Endodermal cell (in vitro differentiated cells): Measurements from ENCODE around the gene EHD4. TPM values are rescaled to one million over a fixed set of nuclear protein-coding genes. Genes with fewer than 3 reads are reported as not detected.
A peak's percentile ranks its signal among the peaks of the same experiment; 100 is the strongest.

ENCODE experiments used
- DNase-seq: peaks from one replicate; pipeline ENCODE4 v3.0.0-alpha.2; 2017
- H3K27ac ChIP-seq: 2 replicates; pipeline ENCODE4 v1.5.1; 2013; ENCODE audit warnings: mild to moderate bottlenecking, low read depth, low read length, moderate library complexity
- H3K27me3 ChIP-seq: 2 replicates; pipeline ENCODE4 v1.6.1; 2013; ENCODE audit warnings: mild to moderate bottlenecking, low read length, moderate library complexity; ENCODE audit not compliant: insufficient read depth, control insufficient read depth, poor library complexity, severe bottlenecking
- H3K36me3 ChIP-seq: 2 replicates; pipeline ENCODE4 v1.7.0; 2013; ENCODE audit warnings: mild to moderate bottlenecking, low read length, moderate library complexity; ENCODE audit not compliant: control insufficient read depth, insufficient read depth
- H3K4me1 ChIP-seq: one replicate; pipeline ENCODE4 v1.7.0; 2013; ENCODE audit warnings: low read length; ENCODE audit not compliant: control insufficient read depth, insufficient read depth
- H3K4me3 ChIP-seq: 2 replicates; pipeline ENCODE4 v1.5.1; 2013; ENCODE audit warnings: mild to moderate bottlenecking, low read length, moderate library complexity
- H3K9ac ChIP-seq: 2 replicates; pipeline ENCODE4 v1.6.1; 2013; ENCODE audit warnings: mild to moderate bottlenecking, low read length, moderate library complexity; ENCODE audit not compliant: poor library complexity, severe bottlenecking; ENCODE audit errors: extremely low read depth
- H3K9me3 ChIP-seq: 2 replicates; pipeline ENCODE4 v1.6.1; 2013; ENCODE audit warnings: mild to moderate bottlenecking, low read length, moderate library complexity; ENCODE audit not compliant: control insufficient read depth
- H3K27ac Mint-ChIP-seq: 2 replicates; pipeline ENCODE4 v1.8.0; 2020; ENCODE audit warnings: mixed read lengths
- H3K27me3 Mint-ChIP-seq: 2 replicates; pipeline ENCODE4 v1.8.0; 2021; ENCODE audit warnings: mild to moderate bottlenecking, mixed read lengths; ENCODE audit not compliant: insufficient read depth
- H3K36me3 Mint-ChIP-seq: 2 replicates; pipeline ENCODE4 v1.8.0; 2020; ENCODE audit warnings: low read depth, mixed read lengths
- H3K4me1 Mint-ChIP-seq: 2 replicates; pipeline ENCODE4 v1.8.0; 2020; ENCODE audit warnings: mixed read lengths
- H3K4me3 Mint-ChIP-seq: 2 replicates; pipeline ENCODE4 v1.8.0; 2020; ENCODE audit warnings: mild to moderate bottlenecking, moderate library complexity, mixed read lengths
- H3K9me3 Mint-ChIP-seq: 2 replicates; pipeline ENCODE4 v1.8.0; 2020; ENCODE audit warnings: mild to moderate bottlenecking, mixed read lengths
- WGBS, 2 experiments: methylation state at CpG; one replicate each; pipeline versions ENCODE4 v1.1.5 to v1.1.7; 2013; ENCODE audit warnings: missing lambda C conversion rate in 2 of 2, mixed read lengths in 1 of 2; ENCODE audit not compliant: insufficient coverage in 1 of 2, insufficient read length in 1 of 2; 5-methylcytosine and 5-hydroxymethylcytosine counted together
- total RNA-seq, 2 donors: library from RNA; stranded (reverse); fragmentation: NEBNext Ultra II Directional in 1 of 2; extraction: Animal tissue kit (Norgen Biotek cat#: 25700) in 1 of 2; gene quantifications; 2 replicates in 1 of 2; 3 replicates in 1 of 2; pipeline ENCODE4 v1.2.1, GENCODE V29; 2021
- TF ChIP-seq, protein P1 (sequence below): fragments of 200-600 bp; sonication (generic); conservative IDR thresholded peaks from 2 replicates; pipeline ENCODE4 v1.5.0; 2021; ENCODE audit warnings: antibody characterized with exemption, mild to moderate bottlenecking

Gene EHD4
- total RNA-seq, 2 donors from 2014 or later, result 16.9 to 17.3 TPM

DNA sequence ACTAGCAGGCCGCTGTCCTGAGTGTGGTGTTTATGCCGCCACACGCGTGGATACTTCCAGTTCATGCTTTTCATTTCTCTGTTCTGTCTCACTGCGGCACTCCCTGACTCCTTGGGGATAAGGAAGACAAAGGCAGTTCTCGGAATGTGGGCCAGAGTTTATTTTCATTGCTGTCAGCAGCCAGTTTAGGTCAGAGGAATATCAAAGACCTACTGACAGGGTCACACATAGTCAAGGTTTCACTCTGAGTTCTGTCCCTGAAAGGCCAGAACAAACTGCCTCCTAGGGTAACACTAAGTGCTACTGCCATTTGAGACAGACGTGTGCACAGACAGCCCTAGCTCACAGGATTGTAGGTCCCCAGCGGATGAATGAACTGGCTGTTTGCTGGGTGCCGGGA, 51.2 kb downstream of the EHD4 start:
- H3K27me3 ChIP-seq, result no peaks in the 10 kb centered on the region
- H3K9ac ChIP-seq, result no peak overlapping the region
- Mint-ChIP-seq H3K4me1 (peaks cover 26% of the 10 kb centered on the region), H3K4me3 (no peak overlapping the region), H3K36me3 (peaks cover 19% of the 10 kb centered on the region), H3K27me3 (no peaks in the 10 kb centered on the region), H3K27ac (no peak overlapping the region), H3K9me3 (no peaks in the 10 kb centered on the region)
- WGBS, 2 experiments, result 87 to 94% methylated on average over 9 of the region's 9 CpGs
- H3K4me1 ChIP-seq, result peaks cover 12% of the 10 kb centered on the region
- H3K36me3 ChIP-seq, result peaks cover 33% of the 10 kb centered on the region
- H3K9me3 ChIP-seq, result no peaks in the 10 kb centered on the region
- H3K27ac ChIP-seq, result no peak overlapping the region
- TF ChIP-seq, protein P1, sequence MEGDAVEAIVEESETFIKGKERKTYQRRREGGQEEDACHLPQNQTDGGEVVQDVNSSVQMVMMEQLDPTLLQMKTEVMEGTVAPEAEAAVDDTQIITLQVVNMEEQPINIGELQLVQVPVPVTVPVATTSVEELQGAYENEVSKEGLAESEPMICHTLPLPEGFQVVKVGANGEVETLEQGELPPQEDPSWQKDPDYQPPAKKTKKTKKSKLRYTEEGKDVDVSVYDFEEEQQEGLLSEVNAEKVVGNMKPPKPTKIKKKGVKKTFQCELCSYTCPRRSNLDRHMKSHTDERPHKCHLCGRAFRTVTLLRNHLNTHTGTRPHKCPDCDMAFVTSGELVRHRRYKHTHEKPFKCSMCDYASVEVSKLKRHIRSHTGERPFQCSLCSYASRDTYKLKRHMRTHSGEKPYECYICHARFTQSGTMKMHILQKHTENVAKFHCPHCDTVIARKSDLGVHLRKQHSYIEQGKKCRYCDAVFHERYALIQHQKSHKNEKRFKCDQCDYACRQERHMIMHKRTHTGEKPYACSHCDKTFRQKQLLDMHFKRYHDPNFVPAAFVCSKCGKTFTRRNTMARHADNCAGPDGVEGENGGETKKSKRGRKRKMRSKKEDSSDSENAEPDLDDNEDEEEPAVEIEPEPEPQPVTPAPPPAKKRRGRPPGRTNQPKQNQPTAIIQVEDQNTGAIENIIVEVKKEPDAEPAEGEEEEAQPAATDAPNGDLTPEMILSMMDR, result no peak
- no peak overlapping the region for H3K4me3 ChIP-seq
- no peak for DNase-seq

DNA sequence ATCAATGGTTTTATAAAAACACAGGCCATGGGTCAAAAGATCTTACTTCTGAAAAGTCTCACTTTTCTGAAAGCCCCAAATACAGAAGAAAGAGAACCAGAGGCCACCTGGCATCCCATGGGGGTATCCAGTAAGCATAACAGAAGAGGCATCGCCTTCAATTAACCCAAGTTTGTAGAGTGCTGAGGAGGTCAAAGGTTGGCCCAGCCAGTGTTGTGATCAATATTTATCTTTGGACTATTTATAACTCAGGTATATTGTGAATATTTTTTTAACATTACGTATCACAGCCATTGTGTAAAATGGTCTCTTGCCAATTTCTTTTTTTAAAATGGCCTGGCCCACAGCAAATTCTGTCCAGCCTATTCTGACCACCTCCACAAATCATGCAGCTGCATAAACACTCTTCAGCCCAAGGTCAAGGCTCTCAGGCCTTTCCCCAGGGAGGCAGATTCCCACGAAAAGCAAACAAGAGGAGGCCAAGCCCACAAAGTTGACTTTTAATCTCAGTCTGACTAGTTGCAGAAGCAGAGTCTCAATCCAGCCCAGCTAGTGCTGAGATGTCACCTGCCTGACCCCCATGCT, 52.3 kb downstream of the EHD4 start:
- H3K27ac ChIP-seq, result no peak overlapping the region
- no peaks in the 10 kb centered on the region for H3K9me3 Mint-ChIP-seq
- peaks cover 26% of the 10 kb centered on the region for H3K4me1 Mint-ChIP-seq
- no peak overlapping the region for H3K4me3 Mint-ChIP-seq
- 89 to 97% methylated on average over 2 to 3 of the region's 3 CpGs for WGBS, 2 experiments
- no peaks in the 10 kb centered on the region for H3K9me3 ChIP-seq
- peaks cover 30% of the 10 kb centered on the region for H3K36me3 ChIP-seq
- peak overlapping the region; percentile 76 for H3K27ac Mint-ChIP-seq
- no peak overlapping the region for H3K4me3 ChIP-seq
- no peaks in the 10 kb centered on the region for H3K27me3 Mint-ChIP-seq
- no peaks in the 10 kb centered on the region for H3K27me3 ChIP-seq
- no peak for DNase-seq
- peaks cover 12% of the 10 kb centered on the region for H3K4me1 ChIP-seq
- TF ChIP-seq, protein P1, result no peak
- H3K36me3 Mint-ChIP-seq, result peaks cover 19% of the 10 kb centered on the region
- H3K9ac ChIP-seq, result no peak overlapping the region

DNA sequence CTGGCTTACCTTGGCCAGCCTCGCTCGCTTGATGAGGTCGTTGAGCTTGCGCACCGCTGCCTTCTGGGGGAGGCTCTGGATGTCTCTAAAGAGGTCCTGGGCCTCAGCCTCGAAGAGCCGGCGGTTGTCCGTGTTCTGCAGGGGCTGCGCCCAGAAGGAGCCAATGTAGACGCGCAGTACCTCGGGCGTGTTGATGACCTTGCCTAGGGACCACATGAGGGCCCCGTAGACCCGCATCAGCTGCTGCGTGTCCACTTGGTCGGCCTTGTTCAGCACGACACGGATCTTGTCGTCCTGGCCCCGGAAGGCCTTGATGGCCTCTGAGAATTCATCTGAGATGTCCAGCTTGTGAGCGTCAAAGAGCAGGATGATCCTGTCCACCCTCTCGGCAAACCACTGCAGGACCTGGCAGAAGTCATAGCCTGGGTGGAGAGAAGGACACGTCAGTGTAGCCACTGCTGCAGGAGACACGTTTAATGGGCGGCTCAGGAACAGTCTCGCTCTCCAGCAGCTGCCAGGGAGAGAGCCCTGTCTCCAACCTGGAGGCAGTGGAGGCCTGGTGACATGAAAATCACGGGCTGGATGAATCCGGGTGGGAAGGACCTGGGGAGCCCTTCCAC, 53.0 kb downstream of the EHD4 start:
- DNase-seq, result no peak
- H3K4me3 Mint-ChIP-seq, result no peak overlapping the region
- H3K27me3 Mint-ChIP-seq, result no peaks in the 10 kb centered on the region
- H3K4me1 Mint-ChIP-seq, result peaks cover 26% of the 10 kb centered on the region
- peaks cover 16% of the 10 kb centered on the region for H3K36me3 Mint-ChIP-seq
- H3K27ac Mint-ChIP-seq, result no peak overlapping the region
- TF ChIP-seq, protein P1, result no peak
- Histone ChIP-seq H3K9ac (no peak overlapping the region), H3K4me1 (peaks cover 12% of the 10 kb centered on the region), H3K36me3 (peaks cover 25% of the 10 kb centered on the region), H3K9me3 (no peaks in the 10 kb centered on the region), H3K27ac (no peak overlapping the region), H3K27me3 (no peaks in the 10 kb centered on the region), H3K4me3 (no peak overlapping the region)
- H3K9me3 Mint-ChIP-seq, result no peaks in the 10 kb centered on the region
- 93 to 95% methylated on average over 23 to 30 of the region's 30 CpGs for WGBS, 2 experiments
